CD4-positive, alpha-beta T cell (primary cell): ENCODE measurements around the gene ARL8A. TPM values are rescaled to one million over a fixed set of nuclear protein-coding genes. Genes with fewer than 3 reads are reported as not detected.
"Not testable (repeated sequence)": the region's sequence is repeated elsewhere in the genome, so short reads cannot be mapped to it uniquely, and the experiment has no call there.

Source experiments
- ATAC-seq: fragments of 200-7000 bp; cut with Tn5 transposase; one replicate; pipeline ENCODE4 v1.10.0; 2022; ENCODE audit warnings: mild to moderate bottlenecking; ENCODE audit not compliant: poor library complexity
- CTCF ChIA-PET: fragments of 350-600 bp; sonication (Branson Sonifier 250); formaldehyde crosslinking; loops from one replicate; lab custom pipeline; 2021; ENCODE audit warnings: antibody characterized with exemption, inconsistent platforms; lab: Charles Lee
- POLR2A ChIA-PET: fragments of 350-600 bp; sonication (Branson Sonifier 250); formaldehyde crosslinking; loops from one replicate; lab custom pipeline; 2021; ENCODE audit warnings: antibody characterized with exemption, inconsistent platforms; lab: Charles Lee
- DNase-seq, 14 experiments: peaks; one replicate each; pipeline ENCODE4 v3.0.0-alpha.2; 2013 to 2020; ENCODE audit warnings: mixed read lengths in 2 of 14
- H3K27ac ChIP-seq, 2 donors: one replicate each; pipeline versions ENCODE4 v1.5.1 to v1.7.0; 2013; ENCODE audit warnings: low read length in 2 of 2, low read depth in 1 of 2, mild to moderate bottlenecking in 1 of 2
- H3K27me3 ChIP-seq, 2 experiments: 1 replicate in 1 of 2; 2 replicates in 1 of 2; pipeline versions ENCODE4 v1.6.1 to v1.7.0; 2013; ENCODE audit warnings: low read length in 2 of 2, control low read depth in 1 of 2, mild to moderate bottlenecking in 1 of 2, moderate library complexity in 1 of 2; ENCODE audit not compliant: insufficient read depth in 2 of 2, control insufficient read depth in 1 of 2
- H3K36me3 ChIP-seq: one replicate; pipeline ENCODE4 v1.6.1; 2013; ENCODE audit warnings: low read length, control low read depth; ENCODE audit not compliant: insufficient read depth
- H3K4me1 ChIP-seq: one replicate; pipeline ENCODE4 v1.6.1; 2013; ENCODE audit warnings: low read length, control low read depth; ENCODE audit not compliant: insufficient read depth
- H3K4me3 ChIP-seq: one replicate; pipeline ENCODE4 v1.5.1; 2013; ENCODE audit warnings: mild to moderate bottlenecking, low read length, moderate library complexity
- H3K9me3 ChIP-seq, 2 experiments: 1 replicate in 1 of 2; 2 replicates in 1 of 2; pipeline versions ENCODE4 v1.6.1 to v1.7.0; 2013; ENCODE audit warnings: low read length in 2 of 2, mild to moderate bottlenecking in 2 of 2, control low read depth in 1 of 2, moderate library complexity in 1 of 2; ENCODE audit not compliant: control insufficient read depth in 1 of 2, insufficient read depth in 1 of 2
- H3K27ac Mint-ChIP-seq: one replicate; pipeline ENCODE4 v1.8.0; 2020; ENCODE audit warnings: mixed read lengths
- H3K27me3 Mint-ChIP-seq: one replicate; pipeline ENCODE4 v1.8.0; 2021; ENCODE audit warnings: mixed read lengths
- H3K36me3 Mint-ChIP-seq: one replicate; pipeline ENCODE4 v1.8.0; 2021; ENCODE audit warnings: low read depth, mixed read lengths
- H3K4me1 Mint-ChIP-seq: one replicate; pipeline ENCODE4 v1.8.0; 2021; ENCODE audit warnings: low read depth, mixed read lengths
- H3K4me3 Mint-ChIP-seq: one replicate; pipeline ENCODE4 v1.8.0; 2020; ENCODE audit warnings: mild to moderate bottlenecking, mixed read lengths
- H3K9me3 Mint-ChIP-seq: one replicate; pipeline ENCODE4 v1.8.0; 2020; ENCODE audit warnings: mixed read lengths
- intact Hi-C, 2 experiments: fragments of 100-400 bp; cut with DNase I in 1 of 2; cut with micrococcal nuclease in 1 of 2; formaldehyde crosslinking; loops; one replicate each; pipeline versions ENCODE4 v1.15.1 to v1.9.0; 2023 to 2025; cut with DNase I, micrococcal nuclease
- total RNA-seq, 174 experiments: library from RNA in 2 of 174; stranded (reverse) in 2 of 174; gene quantifications; one replicate each; pipeline ENCODE4 v1.2.3 and lab custom pipeline; 2021 to 2026
- TF ChIP-seq, protein P1 (sequence below): fragments of 200-600 bp; IDR thresholded peaks from one replicate; pipeline ENCODE4 v1.8.0; 2022; ENCODE audit warnings: antibody characterized with exemption, mild to moderate bottlenecking

Gene ARL8A
- total RNA-seq, 2 experiments from 2014 or later: 73.5 to 73.8 TPM

DNA sequence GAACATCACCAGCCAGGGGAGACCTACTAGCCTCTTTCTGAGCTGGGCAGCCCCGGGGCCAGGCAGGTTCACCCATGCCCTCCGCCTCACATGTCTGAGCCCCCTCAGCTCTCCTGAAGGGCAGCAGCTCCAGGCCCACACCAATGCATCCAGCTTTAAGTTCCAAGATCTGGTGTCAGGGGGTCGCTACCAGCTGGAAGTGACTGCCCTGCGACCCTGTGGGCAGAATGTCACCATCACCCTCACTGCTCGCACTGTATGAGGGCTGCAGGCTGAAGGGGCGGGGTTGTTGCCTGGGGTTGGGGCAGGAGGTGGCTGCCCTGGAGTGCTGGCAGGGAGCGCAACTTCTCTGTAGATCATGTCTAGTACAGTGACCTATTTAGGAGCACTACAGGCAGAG lies 24.3 kb upstream of the ARL8A start:
- TF ChIP-seq, protein P1, sequence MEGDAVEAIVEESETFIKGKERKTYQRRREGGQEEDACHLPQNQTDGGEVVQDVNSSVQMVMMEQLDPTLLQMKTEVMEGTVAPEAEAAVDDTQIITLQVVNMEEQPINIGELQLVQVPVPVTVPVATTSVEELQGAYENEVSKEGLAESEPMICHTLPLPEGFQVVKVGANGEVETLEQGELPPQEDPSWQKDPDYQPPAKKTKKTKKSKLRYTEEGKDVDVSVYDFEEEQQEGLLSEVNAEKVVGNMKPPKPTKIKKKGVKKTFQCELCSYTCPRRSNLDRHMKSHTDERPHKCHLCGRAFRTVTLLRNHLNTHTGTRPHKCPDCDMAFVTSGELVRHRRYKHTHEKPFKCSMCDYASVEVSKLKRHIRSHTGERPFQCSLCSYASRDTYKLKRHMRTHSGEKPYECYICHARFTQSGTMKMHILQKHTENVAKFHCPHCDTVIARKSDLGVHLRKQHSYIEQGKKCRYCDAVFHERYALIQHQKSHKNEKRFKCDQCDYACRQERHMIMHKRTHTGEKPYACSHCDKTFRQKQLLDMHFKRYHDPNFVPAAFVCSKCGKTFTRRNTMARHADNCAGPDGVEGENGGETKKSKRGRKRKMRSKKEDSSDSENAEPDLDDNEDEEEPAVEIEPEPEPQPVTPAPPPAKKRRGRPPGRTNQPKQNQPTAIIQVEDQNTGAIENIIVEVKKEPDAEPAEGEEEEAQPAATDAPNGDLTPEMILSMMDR: no peak
- Histone ChIP-seq H3K27me3 (no peaks in the 10 kb centered on the region), H3K9me3 (no peaks in the 10 kb centered on the region), H3K36me3 (no peaks in the 10 kb centered on the region), H3K4me1 (peaks cover 38% of the 10 kb centered on the region), H3K4me3 (no peak overlapping the region), H3K27ac (no peak overlapping the region)
- H3K27ac Mint-ChIP-seq: no peak overlapping the region
- H3K9me3 Mint-ChIP-seq: no peaks in the 10 kb centered on the region
- ATAC-seq (no peak), DNase-seq (no peak)
- H3K27me3 Mint-ChIP-seq: no peaks in the 10 kb centered on the region
- H3K4me3 Mint-ChIP-seq: no peak overlapping the region
- peaks cover 27% of the 10 kb centered on the region for H3K4me1 Mint-ChIP-seq
- CTCF ChIA-PET: no interaction called here
- intact Hi-C loops: no loop called here
- no peaks in the 10 kb centered on the region for H3K36me3 Mint-ChIP-seq
- POLR2A ChIA-PET: no interaction called here

DNA sequence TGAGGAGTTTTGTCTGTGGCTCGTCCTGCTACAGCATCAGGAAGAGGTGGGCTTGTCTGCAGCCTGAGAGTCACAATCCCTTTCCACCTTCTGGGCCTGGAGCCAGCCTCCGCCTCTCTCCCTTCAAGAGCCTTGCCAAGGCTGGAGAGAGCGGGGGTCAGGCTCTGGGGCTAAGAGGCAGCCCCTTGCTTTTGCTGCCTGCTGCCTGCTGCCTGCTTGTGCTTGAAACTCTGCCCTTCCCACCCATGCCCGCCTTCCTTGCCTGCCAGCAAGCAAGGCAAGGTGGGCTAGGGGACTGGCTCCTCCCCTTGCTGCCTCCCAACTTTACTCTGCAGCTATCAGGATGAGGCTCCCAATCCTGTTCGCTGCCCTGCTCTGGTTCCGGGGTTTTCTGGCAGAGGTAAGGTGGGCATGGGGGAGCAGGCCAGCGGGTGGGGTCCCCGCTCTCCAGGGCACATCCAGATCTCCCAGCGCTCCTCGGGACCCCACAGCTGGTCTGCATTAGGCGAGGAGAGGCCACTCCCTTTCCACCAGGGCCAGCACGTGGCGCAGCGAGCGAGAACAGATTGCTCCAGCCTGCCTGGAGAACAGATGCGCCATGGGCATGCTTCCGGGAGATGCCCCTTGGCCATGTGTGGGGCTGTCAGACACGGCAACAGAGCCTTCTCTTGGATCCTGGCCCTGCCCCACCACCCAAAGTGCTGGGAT lies 23.3 kb upstream of the ARL8A start:
- ChIA-PET POLR2A (no interaction called here), CTCF (no interaction called here)
- H3K4me1 ChIP-seq: peaks cover 48% of the 10 kb centered on the region
- Mint-ChIP-seq H3K27me3 (no peaks in the 10 kb centered on the region), H3K36me3 (no peaks in the 10 kb centered on the region), H3K4me1 (peaks cover 37% of the 10 kb centered on the region), H3K4me3 (no peak overlapping the region), H3K9me3 (no peaks in the 10 kb centered on the region), H3K27ac (no peak overlapping the region)
- no peaks in the 10 kb centered on the region for H3K9me3 ChIP-seq
- no peak overlapping the region for H3K27ac ChIP-seq
- DNase-seq (no peak), ATAC-seq (no peak)
- intact Hi-C loops: no loop called here
- no peaks in the 10 kb centered on the region for H3K36me3 ChIP-seq
- H3K27me3 ChIP-seq: no peaks in the 10 kb centered on the region
- H3K4me3 ChIP-seq: no peak overlapping the region
- TF ChIP-seq, protein P1: no peak

DNA sequence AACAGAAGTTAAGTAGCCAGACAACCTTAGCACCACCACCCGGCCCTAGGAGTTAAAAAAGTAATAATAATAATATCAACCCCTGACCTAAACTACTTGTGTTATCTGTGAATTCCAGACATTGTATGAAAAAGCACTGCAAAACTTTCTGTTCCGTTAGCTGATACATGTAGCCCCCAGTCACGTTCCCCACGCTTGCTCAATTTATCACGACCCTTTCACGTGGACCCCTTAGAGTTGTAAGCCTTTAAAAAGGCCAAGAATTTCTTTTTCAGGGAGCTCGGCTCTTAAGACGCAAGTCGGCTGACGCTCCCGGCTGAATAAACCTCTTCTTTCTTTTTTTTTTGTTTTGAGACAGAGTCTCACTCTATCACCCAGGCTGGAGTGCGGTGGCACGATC lies 22.5 kb upstream of the ARL8A start:
- DNase-seq, H3K36me3 ChIP-seq, H3K36me3 Mint-ChIP-seq, intact Hi-C loops, H3K27me3 Mint-ChIP-seq, H3K9me3 ChIP-seq, H3K9me3 Mint-ChIP-seq, ATAC-seq, H3K27me3 ChIP-seq, POLR2A ChIA-PET, H3K27ac ChIP-seq, H3K4me3 ChIP-seq: not testable (repeated sequence)
- H3K4me1 ChIP-seq: peaks cover 56% of the 10 kb centered on the region
- CTCF ChIA-PET: interaction anchor here (4.5 kb wide), 1 partner anchor 12 kb away, joined by 22 read pairs; no protein-coding TSS in a partner anchor
- Mint-ChIP-seq H3K27ac (peak overlapping the region; percentile 53), H3K4me1 (peaks cover 45% of the 10 kb centered on the region), H3K4me3 (peak overlapping the region; percentile 31)
